ACC112 (cell line): ENCODE data around the gene TRIM27.
A peak's percentile ranks its signal among the peaks of the same experiment; 100 is the strongest.

Experiments
- H2AFZ ChIP-seq: fragments of 200-600 bp; sonication (generic); one replicate; pipeline ENCODE4 v1.6.0; 2017; ENCODE audit warnings: antibody characterized with exemption, low read length; ENCODE audit not compliant: unreplicated experiment
- H3K27ac ChIP-seq: fragments of 200-600 bp; sonication (generic); 2 replicates; pipeline ENCODE4 v1.5.1; 2014; ENCODE audit warnings: low read depth, mild to moderate bottlenecking, antibody characterized with exemption, low read length, moderate library complexity
- H3K27me3 ChIP-seq: fragments of 200-600 bp; sonication (generic); 2 replicates; pipeline ENCODE4 v1.6.1; 2014; ENCODE audit warnings: mild to moderate bottlenecking, antibody characterized with exemption, low read length, moderate library complexity, mixed read lengths; ENCODE audit not compliant: insufficient read depth
- H3K36me3 ChIP-seq: fragments of 200-600 bp; sonication (generic); 2 replicates; pipeline ENCODE4 v1.6.1; 2016; ENCODE audit warnings: mild to moderate bottlenecking, antibody characterized with exemption, low read length, moderate library complexity, mixed read lengths; ENCODE audit not compliant: insufficient read depth
- H3K4me1 ChIP-seq: fragments of 200-600 bp; sonication (generic); one replicate; pipeline ENCODE4 v1.6.1; 2016; ENCODE audit warnings: low read length, mixed read lengths; ENCODE audit not compliant: insufficient read depth, unreplicated experiment, control insufficient read depth
- H3K4me3 ChIP-seq: fragments of 200-600 bp; sonication (generic); 2 replicates; pipeline ENCODE4 v1.5.1; 2014; ENCODE audit warnings: mild to moderate bottlenecking, low read depth, low read length
- H3K79me2 ChIP-seq: fragments of 200-600 bp; sonication (generic); one replicate; pipeline ENCODE4 v1.6.0; 2016; ENCODE audit warnings: low read length; ENCODE audit not compliant: control insufficient read depth, unreplicated experiment, insufficient read depth

TRIM27 gene

GRCh38 chr6:28910901-28911690 is 12.7 kb downstream of the TRIM27 start:
- Histone ChIP-seq H3K4me3 (no peak overlapping the region), H2AFZ (no peak overlapping the region), H3K27me3 (no peaks in the 10 kb centered on the region), H3K36me3 (peaks cover 50% of the 10 kb centered on the region), H3K4me1 (peaks cover 8% of the 10 kb centered on the region), H3K27ac (no peak overlapping the region), H3K79me2 (peaks cover 8% of the 10 kb centered on the region)

DNA sequence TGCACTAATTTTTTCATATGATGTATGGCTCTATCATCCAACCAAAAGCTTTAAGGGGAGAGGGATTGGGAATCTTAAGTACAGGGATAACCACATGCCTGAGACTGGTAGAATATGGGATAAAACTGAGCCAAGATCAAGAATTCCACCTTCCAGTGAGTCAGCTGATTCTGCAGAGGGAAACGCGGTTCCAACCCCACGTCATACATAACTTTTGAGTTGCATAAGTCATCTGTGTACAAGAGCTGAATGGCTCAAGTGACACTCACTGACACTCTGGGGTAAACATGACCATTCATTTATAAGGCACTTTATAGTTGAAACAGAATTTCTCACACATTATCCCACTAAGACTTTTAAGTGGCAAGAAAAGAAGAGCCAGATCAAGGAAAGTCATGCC is 16.4 kb downstream of the TRIM27 start:
- H3K79me2 ChIP-seq: no peaks in the 10 kb centered on the region
- peaks cover 8% of the 10 kb centered on the region for H3K4me1 ChIP-seq
- no peaks in the 10 kb centered on the region for H3K27me3 ChIP-seq
- no peak overlapping the region for H2AFZ ChIP-seq
- no peak overlapping the region for H3K4me3 ChIP-seq
- peak overlapping the region; percentile 40 for H3K27ac ChIP-seq
- peaks cover 66% of the 10 kb centered on the region for H3K36me3 ChIP-seq

- no peak overlapping the region for H2AFZ ChIP-seq
- no peaks in the 10 kb centered on the region for H3K79me2 ChIP-seq
- H3K36me3 ChIP-seq: peaks cover 65% of the 10 kb centered on the region
- peak overlapping the region; percentile 15; the same call in 1 of the 2 replicates for H3K27ac ChIP-seq
- no peak overlapping the region for H3K4me3 ChIP-seq
- peaks cover 8% of the 10 kb centered on the region for H3K4me1 ChIP-seq
- H3K27me3 ChIP-seq: no peaks in the 10 kb centered on the region
These were observed 17.1 kb downstream of the TRIM27 start for GRCh38 chr6:28906669-28907068.

DNA sequence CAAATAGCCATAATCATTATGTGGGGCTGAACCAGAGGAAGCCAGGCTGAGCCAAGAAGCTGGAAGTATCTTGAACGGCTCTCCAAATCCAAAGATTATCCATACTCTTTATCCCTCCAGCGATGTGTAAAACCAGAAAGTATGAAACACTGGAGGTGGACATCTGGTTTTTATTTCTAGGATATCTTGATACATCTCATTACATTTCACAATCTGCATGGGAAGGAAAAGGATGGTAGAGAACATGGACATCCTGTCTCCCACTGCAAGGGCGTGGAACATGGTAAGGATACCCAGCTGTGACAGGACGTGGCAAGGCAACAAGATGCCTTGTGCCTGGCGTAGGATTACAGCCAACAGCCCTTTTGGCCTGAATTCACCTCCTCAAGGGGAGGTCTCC is 20.1 kb downstream of the TRIM27 start:
- Histone ChIP-seq H2AFZ (no peak overlapping the region), H3K4me1 (peaks cover 8% of the 10 kb centered on the region), H3K79me2 (no peaks in the 10 kb centered on the region), H3K27ac (no peak overlapping the region), H3K36me3 (peaks cover 57% of the 10 kb centered on the region), H3K27me3 (no peaks in the 10 kb centered on the region), H3K4me3 (no peak overlapping the region)

- Histone ChIP-seq H3K4me3 (no peak overlapping the region), H3K27ac (no peak overlapping the region), H3K79me2 (no peaks in the 10 kb centered on the region), H3K27me3 (no peaks in the 10 kb centered on the region), H3K4me1 (no peaks in the 10 kb centered on the region), H3K36me3 (peaks cover 41% of the 10 kb centered on the region), H2AFZ (no peak overlapping the region)
These were observed 22.0 kb downstream of the TRIM27 start for GRCh38 chr6:28901831-28902230.

GRCh38 chr6:28900577-28901256 is 23.1 kb downstream of the TRIM27 start:
- Histone ChIP-seq H2AFZ (no peak overlapping the region), H3K79me2 (no peaks in the 10 kb centered on the region), H3K4me3 (no peak overlapping the region), H3K4me1 (no peaks in the 10 kb centered on the region), H3K36me3 (peaks cover 37% of the 10 kb centered on the region), H3K27me3 (no peaks in the 10 kb centered on the region), H3K27ac (no peak overlapping the region)

DNA sequence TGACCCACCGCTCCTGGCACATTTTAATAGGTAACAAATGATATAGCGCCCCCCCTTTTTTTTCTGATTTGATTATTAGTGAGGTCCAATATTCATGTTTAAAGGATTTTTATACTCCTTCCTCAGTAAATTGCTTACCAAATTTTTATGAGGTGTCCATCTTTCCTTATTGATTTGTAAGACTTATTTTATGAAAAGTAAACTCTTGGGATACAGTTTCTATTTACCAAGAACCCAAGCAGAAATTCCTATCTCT is 25.1 kb downstream of the TRIM27 start:
- H3K4me1 ChIP-seq: no peaks in the 10 kb centered on the region
- H3K36me3 ChIP-seq: peaks cover 24% of the 10 kb centered on the region
- H3K27me3 ChIP-seq: no peaks in the 10 kb centered on the region
- no peaks in the 10 kb centered on the region for H3K79me2 ChIP-seq
- peak overlapping the region; percentile 93; the same call in 1 of the 2 replicates for H3K27ac ChIP-seq
- no peak overlapping the region for H2AFZ ChIP-seq
- no peak overlapping the region; the same call in 1 of the 2 replicates for H3K4me3 ChIP-seq

GRCh38 chr6:28897369-28897745 is 26.4 kb downstream of the TRIM27 start:
- Histone ChIP-seq H3K4me1 (no peaks in the 10 kb centered on the region), H3K27me3 (no peaks in the 10 kb centered on the region), H3K36me3 (peaks cover 14% of the 10 kb centered on the region), H3K79me2 (no peaks in the 10 kb centered on the region), H3K4me3 (peak overlapping the region; percentile 87), H3K27ac (peak overlapping the region; percentile 93), H2AFZ (no peak overlapping the region)

- Histone ChIP-seq H2AFZ (peak overlapping the region; percentile 89), H3K36me3 (peaks cover 11% of the 10 kb centered on the region), H3K4me3 (peak overlapping the region; percentile 87), H3K27ac (peak overlapping the region; percentile 93), H3K27me3 (no peaks in the 10 kb centered on the region), H3K4me1 (no peaks in the 10 kb centered on the region), H3K79me2 (no peaks in the 10 kb centered on the region)
These were observed 27.0 kb downstream of the TRIM27 start for GRCh38 chr6:28896505-28897368.

DNA sequence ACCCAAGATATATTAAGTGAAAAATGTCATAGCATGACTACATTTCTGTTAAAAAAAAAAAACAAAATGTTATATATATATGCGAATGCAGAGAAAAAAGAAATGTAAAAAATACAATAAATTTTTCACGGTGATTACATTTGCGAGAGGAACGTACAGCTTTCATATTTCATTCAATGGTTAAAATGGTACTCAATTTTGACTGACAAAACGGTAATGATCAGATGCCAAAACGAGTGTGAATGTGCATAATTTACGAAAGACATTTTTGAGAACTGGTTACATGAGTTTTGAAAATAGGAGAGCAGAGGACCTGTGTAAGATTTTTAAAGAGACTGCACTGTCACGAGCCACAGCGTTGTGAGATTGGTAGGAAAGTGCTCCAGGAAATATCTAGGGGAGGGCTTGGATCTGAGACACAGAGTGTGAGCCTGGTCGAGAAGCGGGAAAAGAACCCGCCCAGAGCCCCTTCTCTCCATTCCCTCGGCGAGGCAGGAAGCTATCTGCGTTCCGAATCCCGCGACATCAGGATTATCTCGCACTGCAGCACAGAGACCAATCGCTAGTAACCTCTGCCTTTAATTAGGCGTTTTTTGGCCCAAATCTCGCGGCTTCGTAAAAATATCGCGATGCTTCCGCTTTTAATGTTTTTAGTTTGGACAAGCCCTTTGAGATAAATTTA is 28.5 kb downstream of the TRIM27 start:
- Histone ChIP-seq H3K4me1 (no peaks in the 10 kb centered on the region), H3K4me3 (peak overlapping the region; percentile 87), H3K27me3 (peaks cover 6% of the 10 kb centered on the region; the same call in 1 of the 2 replicates), H3K36me3 (peaks cover 4% of the 10 kb centered on the region; the same call in 1 of the 2 replicates), H2AFZ (peak overlapping the region; percentile 98), H3K79me2 (no peaks in the 10 kb centered on the region), H3K27ac (peak overlapping the region; percentile 93)
